Right forelimb (tissue), 1 donor: ENCODE measurements around the gene BICC1.
A peak's percentile ranks its signal among the peaks of the same experiment; 100 is the strongest.

Experiments used
- DNase-seq: peaks from one replicate; pipeline ENCODE4 v3.0.0-alpha.2; 2018

The BICC1 gene

GRCh38 chr10:58512491-58513187 is at the start of gene BICC1:
Gene BICC1, plus strand, starts transcription at chr10:58512872. Its CDS starts 272 bp downstream, at chr10:58513144.
- peak; percentile 87 for DNase-seq

GRCh38 chr10:58464956-58465355 is 47.7 kb upstream of the BICC1 start:
- DNase-seq, result no peak

- DNase-seq, result no peak
Observed at GRCh38 chr10:58465629-58466028, 47.0 kb upstream of the BICC1 start.

GRCh38 chr10:58467931-58468635 is 44.6 kb upstream of the BICC1 start:
- DNase-seq, result no peak

- no peak for DNase-seq
Observed at GRCh38 chr10:58473976-58474375, 38.7 kb upstream of the BICC1 start.

GRCh38 chr10:58475322-58476277 is 37.1 kb upstream of the BICC1 start:
- DNase-seq, result peak; percentile 50

GRCh38 chr10:58477122-58477521 is 35.5 kb upstream of the BICC1 start:
- DNase-seq, result peak; percentile 63

- no peak for DNase-seq
Observed at GRCh38 chr10:58477902-58478301, 34.8 kb upstream of the BICC1 start.

- no peak for DNase-seq
Observed at GRCh38 chr10:58479045-58479444, 33.6 kb upstream of the BICC1 start.

GRCh38 chr10:58480321-58480720 is 32.4 kb upstream of the BICC1 start:
- DNase-seq, result no peak

- DNase-seq, result no peak
Observed at GRCh38 chr10:58481569-58482109, 31.0 kb upstream of the BICC1 start.

GRCh38 chr10:58486821-58487220 is 25.9 kb upstream of the BICC1 start:
- no peak for DNase-seq

- no peak for DNase-seq
Observed at GRCh38 chr10:58488921-58489320, 23.8 kb upstream of the BICC1 start.

GRCh38 chr10:58502956-58503355 is 9.7 kb upstream of the BICC1 start:
- DNase-seq, result no peak

- no peak for DNase-seq
Observed at GRCh38 chr10:58508316-58508715, 4.4 kb upstream of the BICC1 start.

GRCh38 chr10:58511765-58512490 is 744 bp upstream of the BICC1 start:
- peak; percentile 70 for DNase-seq

- peak; percentile 88 for DNase-seq
Observed at GRCh38 chr10:58513188-58514110, 777 bp downstream of the BICC1 start.

GRCh38 chr10:58514111-58514770 is 1.6 kb downstream of the BICC1 start:
- no peak for DNase-seq

- no peak for DNase-seq
Observed at GRCh38 chr10:58515291-58515941, 2.7 kb downstream of the BICC1 start.

GRCh38 chr10:58516119-58516518 is 3.4 kb downstream of the BICC1 start:
- no peak for DNase-seq
